ENCODE results near the gene KHK.

The KHK gene

DNA sequence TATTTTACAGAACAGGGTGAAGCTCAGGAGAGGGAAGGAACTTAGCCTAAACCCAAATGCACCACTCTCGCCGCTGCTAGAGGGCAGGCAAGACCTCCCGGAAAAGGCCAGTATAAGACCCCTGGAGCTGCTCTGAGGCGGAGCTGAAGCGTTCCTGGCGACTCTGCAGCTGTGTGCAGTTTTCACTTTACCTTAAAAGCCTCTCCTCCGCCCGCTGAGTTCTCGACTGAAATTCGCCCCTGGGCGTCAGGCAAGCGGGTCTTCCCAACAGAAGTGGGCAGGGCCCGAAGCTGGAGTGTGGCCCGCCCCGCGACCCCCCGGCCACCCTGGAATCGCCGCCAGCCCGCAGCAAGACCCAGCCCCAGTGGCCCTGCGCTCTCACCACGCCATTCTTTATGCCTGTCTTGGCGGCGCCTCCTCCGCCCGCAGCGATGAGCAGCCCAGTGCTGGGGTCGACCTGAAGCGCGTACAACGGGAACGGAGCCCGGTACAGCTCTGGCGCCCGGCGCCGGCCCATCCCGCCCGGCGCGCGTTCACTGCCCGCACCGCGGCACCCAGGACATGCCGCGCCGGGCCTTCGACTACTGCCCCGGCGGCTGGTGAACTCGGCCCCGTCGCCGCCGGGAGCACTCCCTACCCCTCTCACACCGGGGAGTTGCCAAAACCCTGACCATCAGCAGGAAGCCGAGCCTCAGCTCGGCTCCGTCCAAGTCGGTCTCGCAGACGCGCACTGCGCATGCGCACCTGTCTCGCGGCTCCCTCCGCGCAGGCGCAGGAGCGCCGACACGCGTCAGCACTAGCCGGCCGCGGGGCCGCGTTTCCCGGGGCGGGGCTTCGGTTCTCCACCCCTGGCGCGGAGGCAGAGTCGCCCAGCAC, 47.6 kb downstream of the KHK start, which contains the start of gene PREB (continued):
- TF ChIP-seq, protein P1, sequence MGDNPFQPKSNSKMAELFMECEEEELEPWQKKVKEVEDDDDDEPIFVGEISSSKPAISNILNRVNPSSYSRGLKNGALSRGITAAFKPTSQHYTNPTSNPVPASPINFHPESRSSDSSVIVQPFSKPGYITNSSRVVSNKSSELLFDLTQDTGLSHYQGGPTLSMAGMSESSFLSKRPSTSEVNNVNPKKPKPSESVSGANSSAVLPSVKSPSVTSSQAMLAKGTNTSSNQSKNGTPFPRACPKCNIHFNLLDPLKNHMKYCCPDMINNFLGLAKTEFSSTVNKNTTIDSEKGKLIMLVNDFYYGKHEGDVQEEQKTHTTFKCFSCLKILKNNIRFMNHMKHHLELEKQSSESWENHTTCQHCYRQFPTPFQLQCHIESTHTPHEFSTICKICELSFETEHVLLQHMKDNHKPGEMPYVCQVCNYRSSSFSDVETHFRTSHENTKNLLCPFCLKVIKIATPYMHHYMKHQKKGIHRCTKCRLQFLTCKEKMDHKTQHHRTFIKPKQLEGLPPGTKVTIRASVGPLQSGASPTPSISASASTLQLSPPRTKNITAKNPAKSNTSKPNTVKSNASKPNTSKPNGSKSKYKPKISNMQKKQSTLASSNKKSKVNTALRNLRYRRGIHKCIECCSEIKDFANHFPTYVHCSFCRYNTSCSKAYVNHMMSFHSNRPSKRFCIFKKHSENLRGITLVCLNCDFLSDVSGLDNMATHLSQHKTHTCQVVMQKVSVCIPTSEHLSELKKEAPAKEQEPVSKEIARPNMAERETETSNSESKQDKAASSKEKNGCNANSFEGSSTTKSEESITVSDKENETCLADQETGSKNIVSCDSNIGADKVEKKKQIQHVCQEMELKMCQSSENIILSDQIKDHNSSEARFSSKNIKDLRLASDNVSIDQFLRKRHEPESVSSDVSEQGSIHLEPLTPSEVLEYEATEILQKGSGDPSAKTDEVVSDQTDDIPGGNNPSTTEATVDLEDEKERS (tag by site-specific recombination; IDR thresholded peaks at IDR 0.05): no peak
- TF ChIP-seq, protein P2, sequence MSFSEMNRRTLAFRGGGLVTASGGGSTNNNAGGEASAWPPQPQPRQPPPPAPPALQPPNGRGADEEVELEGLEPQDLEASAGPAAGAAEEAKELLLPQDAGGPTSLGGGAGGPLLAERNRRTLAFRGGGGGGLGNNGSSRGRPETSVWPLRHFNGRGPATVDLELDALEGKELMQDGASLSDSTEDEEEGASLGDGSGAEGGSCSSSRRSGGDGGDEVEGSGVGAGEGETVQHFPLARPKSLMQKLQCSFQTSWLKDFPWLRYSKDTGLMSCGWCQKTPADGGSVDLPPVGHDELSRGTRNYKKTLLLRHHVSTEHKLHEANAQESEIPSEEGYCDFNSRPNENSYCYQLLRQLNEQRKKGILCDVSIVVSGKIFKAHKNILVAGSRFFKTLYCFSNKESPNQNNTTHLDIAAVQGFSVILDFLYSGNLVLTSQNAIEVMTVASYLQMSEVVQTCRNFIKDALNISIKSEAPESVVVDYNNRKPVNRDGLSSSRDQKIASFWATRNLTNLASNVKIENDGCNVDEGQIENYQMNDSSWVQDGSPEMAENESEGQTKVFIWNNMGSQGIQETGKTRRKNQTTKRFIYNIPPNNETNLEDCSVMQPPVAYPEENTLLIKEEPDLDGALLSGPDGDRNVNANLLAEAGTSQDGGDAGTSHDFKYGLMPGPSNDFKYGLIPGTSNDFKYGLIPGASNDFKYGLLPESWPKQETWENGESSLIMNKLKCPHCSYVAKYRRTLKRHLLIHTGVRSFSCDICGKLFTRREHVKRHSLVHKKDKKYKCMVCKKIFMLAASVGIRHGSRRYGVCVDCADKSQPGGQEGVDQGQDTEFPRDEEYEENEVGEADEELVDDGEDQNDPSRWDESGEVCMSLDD (tag by site-specific recombination; IDR thresholded peaks at IDR 0.05): no peak
- TF ChIP-seq ZNF548 (tag by site-specific recombination; IDR thresholded peaks at IDR 0.05): no peak
- no peak for TF ChIP-seq ZFHX2 (tag by site-specific recombination; conservative IDR thresholded peaks at IDR 0.05)
- TF ChIP-seq, protein P3, sequence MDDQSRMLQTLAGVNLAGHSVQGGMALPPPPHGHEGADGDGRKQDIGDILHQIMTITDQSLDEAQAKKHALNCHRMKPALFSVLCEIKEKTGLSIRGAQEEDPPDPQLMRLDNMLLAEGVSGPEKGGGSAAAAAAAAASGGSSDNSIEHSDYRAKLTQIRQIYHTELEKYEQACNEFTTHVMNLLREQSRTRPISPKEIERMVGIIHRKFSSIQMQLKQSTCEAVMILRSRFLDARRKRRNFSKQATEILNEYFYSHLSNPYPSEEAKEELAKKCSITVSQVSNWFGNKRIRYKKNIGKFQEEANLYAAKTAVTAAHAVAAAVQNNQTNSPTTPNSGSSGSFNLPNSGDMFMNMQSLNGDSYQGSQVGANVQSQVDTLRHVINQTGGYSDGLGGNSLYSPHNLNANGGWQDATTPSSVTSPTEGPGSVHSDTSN (CRISPR knock-in tag; IDR thresholded peaks at IDR 0.05): peak; percentile 57; the same call in 1 of the 2 replicates
- TF ChIP-seq, protein P4, sequence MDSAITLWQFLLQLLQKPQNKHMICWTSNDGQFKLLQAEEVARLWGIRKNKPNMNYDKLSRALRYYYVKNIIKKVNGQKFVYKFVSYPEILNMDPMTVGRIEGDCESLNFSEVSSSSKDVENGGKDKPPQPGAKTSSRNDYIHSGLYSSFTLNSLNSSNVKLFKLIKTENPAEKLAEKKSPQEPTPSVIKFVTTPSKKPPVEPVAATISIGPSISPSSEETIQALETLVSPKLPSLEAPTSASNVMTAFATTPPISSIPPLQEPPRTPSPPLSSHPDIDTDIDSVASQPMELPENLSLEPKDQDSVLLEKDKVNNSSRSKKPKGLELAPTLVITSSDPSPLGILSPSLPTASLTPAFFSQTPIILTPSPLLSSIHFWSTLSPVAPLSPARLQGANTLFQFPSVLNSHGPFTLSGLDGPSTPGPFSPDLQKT (IDR thresholded peaks at IDR 0.05; ENCODE audit: borderline replicate concordance, low read depth, low read length): no peak
- peak; percentile 75 for TF ChIP-seq GLIS2 (tag by site-specific recombination; IDR thresholded peaks at IDR 0.05)
- TF ChIP-seq ZNF175 (tag by site-specific recombination; IDR thresholded peaks at IDR 0.05): no peak
- TF ChIP-seq OSR2 (tag by site-specific recombination; IDR thresholded peaks at IDR 0.05): no peak
- no peak for TF ChIP-seq ZNF521 (tag by site-specific recombination; IDR thresholded peaks at IDR 0.05)
- peak; percentile 84 for TF ChIP-seq SP3 (tag by site-specific recombination; IDR thresholded peaks at IDR 0.05)
- TF ChIP-seq GLIS1 (tag by site-specific recombination; IDR thresholded peaks at IDR 0.05): no peak
- no peak for TF ChIP-seq ZBTB6 (tag by site-specific recombination; IDR thresholded peaks at IDR 0.05)
- TF ChIP-seq CTCF (tag by site-specific recombination; IDR thresholded peaks at IDR 0.05): 0 out of 2 replicates have a peak, but pooled peaks have one; percentile 29
- TF ChIP-seq ZBTB17 (tag by site-specific recombination; IDR thresholded peaks at IDR 0.05): 0 out of 2 replicates have a peak, but pooled peaks have one; percentile 83
- TF ChIP-seq ZNF24 (tag by site-specific recombination; IDR thresholded peaks at IDR 0.05): no peak
- TF ChIP-seq ZNF544 (tag by site-specific recombination; IDR thresholded peaks at IDR 0.05): no peak
- TF ChIP-seq ZNF37A (tag by site-specific recombination; IDR thresholded peaks at IDR 0.05): no peak
- TF ChIP-seq ZNF558 (tag by site-specific recombination; IDR thresholded peaks at IDR 0.05): no peak
- TF ChIP-seq ZBTB8A (tag by site-specific recombination; IDR thresholded peaks at IDR 0.05): peak; percentile 45
- TF ChIP-seq KLF17 (tag by site-specific recombination; IDR thresholded peaks at IDR 0.05): no peak
- TF ChIP-seq ZNF146 (tag by site-specific recombination; IDR thresholded peaks at IDR 0.05): no peak
- no peak; the same call in 1 of the 2 replicates for TF ChIP-seq ZEB2 (tag by site-specific recombination; IDR thresholded peaks at IDR 0.05)
- no peak for TF ChIP-seq ZBTB21 (tag by site-specific recombination; IDR thresholded peaks at IDR 0.05)
- TF ChIP-seq ZNF560 (tag by site-specific recombination; IDR thresholded peaks at IDR 0.05; ENCODE audit: borderline replicate concordance): no peak
- TF ChIP-seq ZNF140 (tag by site-specific recombination; IDR thresholded peaks at IDR 0.05): no peak
- TF ChIP-seq ZNF529 (tag by site-specific recombination; IDR thresholded peaks at IDR 0.05; ENCODE audit: insufficient replicate concordance): no peak
- TF ChIP-seq ZIC2 (tag by site-specific recombination; IDR thresholded peaks at IDR 0.05): peak; percentile 44
